Progenitor cell of endocrine pancreas (in vitro differentiated cells): ENCODE measurements around the gene ELAC2. TPM values are rescaled to one million over a fixed set of nuclear protein-coding genes. Genes with fewer than 3 reads are reported as not detected.

Source experiments
- DNase-seq: peaks from one replicate; pipeline ENCODE4 v3.0.0; 2021; ENCODE audit warnings: low spot score; ENCODE audit not compliant: unreplicated experiment
- H3K27ac Mint-ChIP-seq: 2 replicates; pipeline ENCODE4 v1.8.0; 2021; ENCODE audit warnings: mild to moderate bottlenecking, moderate library complexity, mixed read lengths
- H3K27me3 Mint-ChIP-seq: 2 replicates; pipeline ENCODE4 v1.8.0; 2021; ENCODE audit warnings: mixed read lengths
- H3K36me3 Mint-ChIP-seq: 2 replicates; pipeline ENCODE4 v1.8.0; 2022; ENCODE audit warnings: mixed read lengths; ENCODE audit not compliant: insufficient read depth
- H3K4me1 Mint-ChIP-seq: 2 replicates; pipeline ENCODE4 v1.8.0; 2021; ENCODE audit warnings: low read depth, mixed read lengths
- H3K4me3 Mint-ChIP-seq: 2 replicates; pipeline ENCODE4 v1.8.0; 2021; ENCODE audit warnings: low read depth, mild to moderate bottlenecking, moderate library complexity, mixed read lengths
- H3K9me3 Mint-ChIP-seq: 2 replicates; pipeline ENCODE4 v1.8.0; 2021; ENCODE audit warnings: low read depth, mixed read lengths
- CTCF ChIP-seq: fragments of 200-600 bp; sonication (generic); IDR thresholded peaks from one replicate; pipeline ENCODE4 v1.5.0; 2021; ENCODE audit warnings: antibody characterized with exemption, mild to moderate bottlenecking; ENCODE audit not compliant: unreplicated experiment
- total RNA-seq: library from RNA; stranded (reverse); gene quantifications from 2 replicates; pipeline ENCODE4 v1.2.1, GENCODE V29; 2021

ELAC2 gene
- total RNA-seq, 1 donor from 2014 or later, result 74.4 TPM

- no peak for DNase-seq
- H3K36me3 Mint-ChIP-seq, result peaks cover 38% of the 10 kb centered on the region
- peaks cover 12% of the 10 kb centered on the region for H3K9me3 Mint-ChIP-seq
- H3K27ac Mint-ChIP-seq, result no peak overlapping the region
- no peaks in the 10 kb centered on the region for H3K27me3 Mint-ChIP-seq
- no peak overlapping the region for H3K4me3 Mint-ChIP-seq
- no peaks in the 10 kb centered on the region for H3K4me1 Mint-ChIP-seq
- TF ChIP-seq CTCF, result no peak
Observed at GRCh38 chr17:12959441-12959840, 58.4 kb downstream of the ELAC2 start.

- Mint-ChIP-seq H3K4me3 (no peak overlapping the region), H3K36me3 (peaks cover 43% of the 10 kb centered on the region), H3K9me3 (peaks cover 12% of the 10 kb centered on the region), H3K27ac (no peak overlapping the region), H3K4me1 (no peaks in the 10 kb centered on the region), H3K27me3 (no peaks in the 10 kb centered on the region)
- TF ChIP-seq CTCF, result no peak
- DNase-seq, result no peak
Observed at GRCh38 chr17:12958786-12959185, 59.0 kb downstream of the ELAC2 start.

GRCh38 chr17:12955521-12955920 lies 62.3 kb downstream of the ELAC2 start:
- no peak for TF ChIP-seq CTCF

GRCh38 chr17:12953156-12953555 lies 64.7 kb downstream of the ELAC2 start:
- TF ChIP-seq CTCF, result no peak
- no peak overlapping the region for H3K27ac Mint-ChIP-seq
- H3K27me3 Mint-ChIP-seq, result no peaks in the 10 kb centered on the region
- H3K4me1 Mint-ChIP-seq, result no peaks in the 10 kb centered on the region
- peaks cover 47% of the 10 kb centered on the region for H3K36me3 Mint-ChIP-seq
- no peak for DNase-seq
- no peak overlapping the region for H3K4me3 Mint-ChIP-seq
- peaks cover 12% of the 10 kb centered on the region for H3K9me3 Mint-ChIP-seq

More at GRCh38 chr17:12955521-12955920, 62.3 kb downstream of the ELAC2 start:
- Mint-ChIP-seq H3K9me3 (peaks cover 12% of the 10 kb centered on the region), H3K27me3 (no peaks in the 10 kb centered on the region), H3K4me3 (no peak overlapping the region), H3K36me3 (peaks cover 54% of the 10 kb centered on the region), H3K27ac (no peak overlapping the region), H3K4me1 (no peaks in the 10 kb centered on the region)
- DNase-seq, result no peak

GRCh38 chr17:12952012-12952411 lies 65.8 kb downstream of the ELAC2 start:
- H3K4me1 Mint-ChIP-seq, result no peaks in the 10 kb centered on the region
- no peak for DNase-seq
- peaks cover 40% of the 10 kb centered on the region for H3K36me3 Mint-ChIP-seq
- H3K27me3 Mint-ChIP-seq, result no peaks in the 10 kb centered on the region
- H3K4me3 Mint-ChIP-seq, result no peak overlapping the region
- H3K9me3 Mint-ChIP-seq, result peaks cover 7% of the 10 kb centered on the region
- no peak for TF ChIP-seq CTCF
- H3K27ac Mint-ChIP-seq, result no peak overlapping the region
